ENCODE data around the gene ZNF385B. TPM values are rescaled to one million over a fixed set of nuclear protein-coding genes. Genes with fewer than 3 reads are reported as not detected.

ZNF385B gene
- total and polyA plus RNA-seq, 2 donors from 2014 or later = 5.9 to 10.9 TPM

DNA sequence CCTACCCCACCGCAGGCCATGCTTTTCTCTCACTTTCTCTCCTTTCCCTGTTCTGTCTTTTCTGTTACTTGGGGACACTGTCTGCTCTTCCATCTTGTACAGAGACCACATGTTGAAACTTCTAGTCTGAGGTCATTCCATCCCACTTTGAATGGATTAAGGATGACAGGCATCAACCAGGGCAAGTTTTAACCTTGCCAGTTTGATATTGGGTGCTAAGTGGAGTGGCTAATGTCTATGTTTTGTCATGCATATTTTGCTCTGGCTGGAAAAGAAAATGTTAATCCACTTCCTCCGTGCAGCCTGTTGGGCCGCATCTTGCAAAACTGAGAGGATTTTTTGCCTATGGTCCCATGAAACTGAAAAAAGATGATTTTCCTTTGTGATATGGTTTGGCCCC, 391.3 kb downstream of the ZNF385B start:
- no peaks in the 10 kb centered on the region for H3K9me3 ChIP-seq (ENCODE audit: control insufficient read depth in 2 of 3, insufficient read depth in 1 of 3, low read length in 3 of 3)
- no peaks in the 10 kb centered on the region for H3K4me1 ChIP-seq (ENCODE audit: control insufficient read depth in 2 of 3, insufficient read depth in 2 of 3, low read depth in 1 of 3, low read length in 3 of 3)
- H3K9ac ChIP-seq (ENCODE audit: low read length in 3 of 3) = no peak overlapping the region
- TF ChIP-seq, protein P1, sequence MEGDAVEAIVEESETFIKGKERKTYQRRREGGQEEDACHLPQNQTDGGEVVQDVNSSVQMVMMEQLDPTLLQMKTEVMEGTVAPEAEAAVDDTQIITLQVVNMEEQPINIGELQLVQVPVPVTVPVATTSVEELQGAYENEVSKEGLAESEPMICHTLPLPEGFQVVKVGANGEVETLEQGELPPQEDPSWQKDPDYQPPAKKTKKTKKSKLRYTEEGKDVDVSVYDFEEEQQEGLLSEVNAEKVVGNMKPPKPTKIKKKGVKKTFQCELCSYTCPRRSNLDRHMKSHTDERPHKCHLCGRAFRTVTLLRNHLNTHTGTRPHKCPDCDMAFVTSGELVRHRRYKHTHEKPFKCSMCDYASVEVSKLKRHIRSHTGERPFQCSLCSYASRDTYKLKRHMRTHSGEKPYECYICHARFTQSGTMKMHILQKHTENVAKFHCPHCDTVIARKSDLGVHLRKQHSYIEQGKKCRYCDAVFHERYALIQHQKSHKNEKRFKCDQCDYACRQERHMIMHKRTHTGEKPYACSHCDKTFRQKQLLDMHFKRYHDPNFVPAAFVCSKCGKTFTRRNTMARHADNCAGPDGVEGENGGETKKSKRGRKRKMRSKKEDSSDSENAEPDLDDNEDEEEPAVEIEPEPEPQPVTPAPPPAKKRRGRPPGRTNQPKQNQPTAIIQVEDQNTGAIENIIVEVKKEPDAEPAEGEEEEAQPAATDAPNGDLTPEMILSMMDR (IDR thresholded peaks at IDR 0.05; ENCODE audit: borderline replicate concordance, extremely low read depth, insufficient read depth) = no peak
- no peak for FAIRE-seq
- no peak for DNase-seq
- no peaks in the 10 kb centered on the region for H3K27me3 ChIP-seq (ENCODE audit: control insufficient read depth, insufficient read depth, low read length)
- no peak overlapping the region for H3K4me3 ChIP-seq (ENCODE audit: low read length in 3 of 3)
- H3K27ac ChIP-seq (ENCODE audit: low read depth in 2 of 2, low read length in 2 of 2) = no peak overlapping the region
- peaks cover 0 to 2% (median 0%) of the 10 kb centered on the region in 3 donors for H3K36me3 ChIP-seq (ENCODE audit: control insufficient read depth in 2 of 3, insufficient read depth in 3 of 3, low read length in 3 of 3)
- intact Hi-C loops (cut with DNase I) = no loop called here

DNA sequence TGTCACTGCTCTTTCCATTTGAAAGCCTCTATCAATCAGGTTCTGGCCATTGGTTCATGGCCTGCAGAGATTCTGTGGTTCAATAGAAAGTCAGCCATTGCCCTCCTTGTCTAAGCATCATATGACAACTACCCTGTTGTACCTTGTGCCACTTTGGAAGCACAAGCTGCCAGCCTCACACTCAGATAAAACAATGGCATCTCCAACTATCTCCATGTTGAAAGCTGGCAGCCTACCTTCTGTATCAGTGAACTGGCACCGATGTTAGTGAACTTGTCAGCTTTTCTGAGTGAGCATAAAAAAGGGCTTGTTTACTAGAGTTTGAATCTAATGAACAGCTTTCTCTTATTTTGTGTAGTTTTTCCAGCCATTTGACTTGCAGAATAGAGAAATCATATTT, 393.5 kb downstream of the ZNF385B start:
- no peak for FAIRE-seq
- TF ChIP-seq, protein P1 (IDR thresholded peaks at IDR 0.05; ENCODE audit: borderline replicate concordance, extremely low read depth, insufficient read depth) = no peak

DNA sequence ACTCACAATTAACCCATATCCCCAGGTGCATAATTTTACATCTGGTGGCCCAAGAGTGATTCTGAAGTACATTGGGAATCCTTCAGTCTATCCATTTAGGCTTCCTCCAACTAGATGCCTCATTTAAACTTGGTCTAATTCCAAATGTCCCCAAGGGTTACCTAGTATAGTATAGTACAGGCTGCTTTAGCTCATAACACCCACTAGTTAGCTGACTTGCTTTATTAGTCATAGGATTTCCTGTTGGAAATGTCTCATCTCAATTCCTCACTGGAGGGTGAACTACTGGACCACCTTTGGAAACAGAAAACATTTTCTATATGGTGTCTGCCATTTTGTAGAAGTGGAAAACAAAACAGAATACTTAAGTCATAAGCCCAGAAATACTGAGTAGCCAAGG, 394.3 kb downstream of the ZNF385B start:
- FAIRE-seq (no peak), DNase-seq (no peak)

More for the DNA sequence above, 393.5 kb downstream of the ZNF385B start:
- H3K4me1 ChIP-seq (ENCODE audit: control insufficient read depth in 2 of 3, insufficient read depth in 2 of 3, low read depth in 1 of 3, low read length in 3 of 3) = no peaks in the 10 kb centered on the region
- H3K27me3 ChIP-seq (ENCODE audit: control insufficient read depth, insufficient read depth, low read length) = no peaks in the 10 kb centered on the region
- DNase-seq = no peak
- intact Hi-C loops (cut with DNase I) = no loop called here
- no peak overlapping the region for H3K9ac ChIP-seq (ENCODE audit: low read length in 3 of 3)
- peaks cover 0 to 2% (median 0%) of the 10 kb centered on the region in 3 donors for H3K36me3 ChIP-seq (ENCODE audit: control insufficient read depth in 2 of 3, insufficient read depth in 3 of 3, low read length in 3 of 3)
- H3K9me3 ChIP-seq (ENCODE audit: control insufficient read depth in 2 of 3, insufficient read depth in 1 of 3, low read length in 3 of 3) = no peaks in the 10 kb centered on the region
- H3K27ac ChIP-seq (ENCODE audit: low read depth in 2 of 2, low read length in 2 of 2) = no peak overlapping the region
- no peak overlapping the region for H3K4me3 ChIP-seq (ENCODE audit: low read length in 3 of 3)

More for the DNA sequence above, 394.3 kb downstream of the ZNF385B start:
- intact Hi-C loops (cut with DNase I) = no loop called here
- TF ChIP-seq, protein P1 (IDR thresholded peaks at IDR 0.05; ENCODE audit: borderline replicate concordance, extremely low read depth, insufficient read depth) = no peak
- Histone ChIP-seq H3K4me3 (ENCODE audit: low read length in 3 of 3) (no peak overlapping the region), H3K4me1 (ENCODE audit: control insufficient read depth in 2 of 3, insufficient read depth in 2 of 3, low read depth in 1 of 3, low read length in 3 of 3) (no peaks in the 10 kb centered on the region), H3K36me3 (ENCODE audit: control insufficient read depth in 2 of 3, insufficient read depth in 3 of 3, low read length in 3 of 3) (peaks cover 0 to 2% (median 0%) of the 10 kb centered on the region in 3 donors), H3K9ac (ENCODE audit: low read length in 3 of 3) (no peak overlapping the region), H3K27me3 (ENCODE audit: control insufficient read depth, insufficient read depth, low read length) (no peaks in the 10 kb centered on the region), H3K27ac (ENCODE audit: low read depth in 2 of 2, low read length in 2 of 2) (no peak overlapping the region), H3K9me3 (ENCODE audit: control insufficient read depth in 2 of 3, insufficient read depth in 1 of 3, low read length in 3 of 3) (no peaks in the 10 kb centered on the region)
